Mesendoderm (in vitro differentiated cells): ENCODE results near the gene RNF146.
A peak's percentile ranks its signal among the peaks of the same experiment; 100 is the strongest.

Source experiments
- DNase-seq: peaks from one replicate; pipeline ENCODE4 v3.0.0; 2013
- H2AK5ac ChIP-seq: 2 replicates; pipeline ENCODE4 v1.6.1; 2013; ENCODE audit warnings: low read length, inconsistent platforms
- H2BK120ac ChIP-seq: 2 replicates; pipeline ENCODE4 v1.6.1; 2013; ENCODE audit warnings: low read depth, mild to moderate bottlenecking, low read length, moderate library complexity, mixed read lengths
- H2BK15ac ChIP-seq: replicated peaks from 2 replicates; pipeline ENCODE4 v1.6.1; 2013; ENCODE audit warnings: low read depth, mild to moderate bottlenecking, moderate library complexity
- H2BK5ac ChIP-seq: 2 replicates; pipeline ENCODE4 v1.6.1; 2013; ENCODE audit warnings: low read length, inconsistent platforms
- H3K18ac ChIP-seq: 2 replicates; pipeline ENCODE4 v1.6.1; 2013; ENCODE audit warnings: mild to moderate bottlenecking, low read length, mixed read lengths
- H3K23ac ChIP-seq: one replicate; pipeline ENCODE4 v1.6.1; 2013; ENCODE audit warnings: low read length
- H3K27ac ChIP-seq: 2 replicates; pipeline ENCODE4 v1.5.1; 2013; ENCODE audit warnings: low read depth, mild to moderate bottlenecking, inconsistent platforms, low read length, moderate library complexity
- H3K27me3 ChIP-seq: 2 replicates; pipeline ENCODE4 v1.6.1; 2013; ENCODE audit warnings: low read length, control low read depth, mild to moderate bottlenecking, inconsistent platforms; ENCODE audit not compliant: insufficient read depth, poor library complexity
- H3K36me3 ChIP-seq: 2 replicates; pipeline ENCODE4 v1.6.1; 2013; ENCODE audit warnings: low read length, inconsistent platforms; ENCODE audit not compliant: control insufficient read depth, insufficient read depth
- H3K4ac ChIP-seq: one replicate; pipeline ENCODE4 v1.6.1; 2013; ENCODE audit warnings: low read depth, mild to moderate bottlenecking, low read length, moderate library complexity
- H3K4me1 ChIP-seq: 2 replicates; pipeline ENCODE4 v1.6.1; 2013; ENCODE audit warnings: low read depth, low read length, inconsistent platforms; ENCODE audit not compliant: control insufficient read depth
- H3K4me2 ChIP-seq: 2 replicates; pipeline ENCODE4 v1.6.1; 2013; ENCODE audit warnings: low read length
- H3K4me3 ChIP-seq: 2 replicates; pipeline ENCODE4 v1.5.1; 2013; ENCODE audit warnings: mild to moderate bottlenecking, low read length
- H3K56ac ChIP-seq: one replicate; pipeline ENCODE4 v1.6.1; 2013; ENCODE audit warnings: low read length
- H3K79me1 ChIP-seq: 2 replicates; pipeline ENCODE4 v1.6.1; 2013; ENCODE audit warnings: low read length, inconsistent platforms
- H3K79me2 ChIP-seq: 2 replicates; pipeline ENCODE4 v1.6.1; 2013; ENCODE audit warnings: mild to moderate bottlenecking, low read length; ENCODE audit not compliant: control insufficient read depth, insufficient read depth
- H3K9ac ChIP-seq: 2 replicates; pipeline ENCODE4 v1.6.1; 2013; ENCODE audit warnings: low read length, inconsistent platforms
- H4K5ac ChIP-seq: one replicate; pipeline ENCODE4 v1.6.1; 2013; ENCODE audit warnings: low read length
- H4K8ac ChIP-seq: one replicate; pipeline ENCODE4 v1.6.1; 2013; ENCODE audit warnings: low read depth, mild to moderate bottlenecking, control low read depth, low read length, moderate library complexity
- WGBS: extraction: QIAGEN DNeasy Blood & Tissue Kit; methylation state at CpG from one replicate; pipeline ENCODE4 v1.1.7; 2013; ENCODE audit warnings: low lambda C conversion rate, missing lambda C conversion rate; ENCODE audit not compliant: insufficient coverage; ENCODE audit errors: extremely low coverage; 5-methylcytosine and 5-hydroxymethylcytosine counted together

Gene RNF146

GRCh38 chr6:127299522-127300240, 33.0 kb downstream of the RNF146 start:
- no peaks in the 10 kb centered on the region for H3K4me1 ChIP-seq
- no peaks in the 10 kb centered on the region for H3K27me3 ChIP-seq
- H2BK15ac ChIP-seq: no peak overlapping the region
- no peak overlapping the region for H3K23ac ChIP-seq
- DNase-seq: no peak
- no peak overlapping the region for H3K4ac ChIP-seq
- no CpG with 5 or more reads among the region's 4 CpGs for WGBS
- H2AK5ac ChIP-seq: no peak overlapping the region
- no peak overlapping the region for H2BK5ac ChIP-seq
- no peak overlapping the region for H3K56ac ChIP-seq
- H3K4me3 ChIP-seq: no peak overlapping the region
- no peak overlapping the region for H3K18ac ChIP-seq
- H3K79me1 ChIP-seq: peaks cover 3% of the 10 kb centered on the region
- H3K27ac ChIP-seq: no peak overlapping the region
- no peak overlapping the region for H2BK120ac ChIP-seq
- H4K8ac ChIP-seq: no peak overlapping the region
- H3K79me2 ChIP-seq: no peaks in the 10 kb centered on the region
- no peak overlapping the region for H4K5ac ChIP-seq
- no peaks in the 10 kb centered on the region for H3K36me3 ChIP-seq
- no peak overlapping the region for H3K4me2 ChIP-seq
- H3K9ac ChIP-seq: no peak overlapping the region

DNA sequence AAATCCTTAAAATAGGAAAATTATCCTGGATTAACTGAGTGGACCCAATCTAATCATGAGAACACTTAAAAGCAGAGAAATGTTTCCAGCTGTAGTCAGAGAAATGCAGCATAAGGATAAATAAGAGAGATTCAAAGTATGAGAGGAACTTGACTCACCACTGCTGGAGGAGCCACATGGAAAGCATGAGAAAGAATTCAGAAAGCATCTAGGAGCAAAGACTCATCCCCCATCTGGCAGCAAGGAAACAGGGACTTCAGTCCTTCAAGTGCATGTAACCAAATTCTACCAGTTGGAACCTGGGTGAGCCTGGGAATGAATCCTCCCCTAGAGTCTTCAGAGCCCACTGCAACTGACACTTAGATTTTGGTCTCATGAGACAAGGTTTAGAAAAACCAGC, 33.7 kb downstream of the RNF146 start:
- no peak overlapping the region for H3K4me2 ChIP-seq
- H2BK5ac ChIP-seq: no peak overlapping the region
- H3K79me1 ChIP-seq: peaks cover 3% of the 10 kb centered on the region
- no peak overlapping the region for H2BK15ac ChIP-seq
- no peak overlapping the region for H3K4me3 ChIP-seq
- H3K9ac ChIP-seq: no peak overlapping the region
- H3K4me1 ChIP-seq: no peaks in the 10 kb centered on the region
- no peak overlapping the region for H3K56ac ChIP-seq
- H4K5ac ChIP-seq: no peak overlapping the region
- H3K4ac ChIP-seq: no peak overlapping the region
- peak; percentile 92 for DNase-seq
- H2AK5ac ChIP-seq: no peak overlapping the region
- no peak overlapping the region for H3K27ac ChIP-seq
- H3K23ac ChIP-seq: no peak overlapping the region
- no peak overlapping the region for H3K18ac ChIP-seq
- H3K79me2 ChIP-seq: no peaks in the 10 kb centered on the region
- H3K36me3 ChIP-seq: no peaks in the 10 kb centered on the region
- no peak overlapping the region for H2BK120ac ChIP-seq
- no peak overlapping the region for H4K8ac ChIP-seq
- no peaks in the 10 kb centered on the region for H3K27me3 ChIP-seq

GRCh38 chr6:127301199-127301700, 34.6 kb downstream of the RNF146 start:
- H2BK120ac ChIP-seq: no peak overlapping the region
- no peak for DNase-seq
- no peak overlapping the region for H4K8ac ChIP-seq
- peaks cover 3% of the 10 kb centered on the region for H3K79me1 ChIP-seq
- no peaks in the 10 kb centered on the region for H3K79me2 ChIP-seq
- H3K4ac ChIP-seq: no peak overlapping the region
- H3K4me3 ChIP-seq: no peak overlapping the region
- H2BK5ac ChIP-seq: no peak overlapping the region
- no peak overlapping the region for H3K9ac ChIP-seq
- H3K4me2 ChIP-seq: no peak overlapping the region
- H3K18ac ChIP-seq: no peak overlapping the region
- no peak overlapping the region for H3K56ac ChIP-seq
- H3K36me3 ChIP-seq: no peaks in the 10 kb centered on the region
- no peak overlapping the region for H2AK5ac ChIP-seq
- H2BK15ac ChIP-seq: no peak overlapping the region
- H3K4me1 ChIP-seq: no peaks in the 10 kb centered on the region
- no peaks in the 10 kb centered on the region for H3K27me3 ChIP-seq
- no CpG with 5 or more reads among the region's 6 CpGs for WGBS
- H3K23ac ChIP-seq: no peak overlapping the region
- H3K27ac ChIP-seq: no peak overlapping the region
- H4K5ac ChIP-seq: no peak overlapping the region

GRCh38 chr6:127302728-127303660, 36.3 kb downstream of the RNF146 start:
- Histone ChIP-seq H3K18ac (peak overlapping the region; percentile 10), H2BK120ac (no peak overlapping the region), H2BK5ac (no peak overlapping the region), H3K23ac (no peak overlapping the region), H2BK15ac (no peak overlapping the region), H4K8ac (no peak overlapping the region), H3K4ac (no peak overlapping the region), H3K36me3 (no peaks in the 10 kb centered on the region), H3K56ac (no peak overlapping the region), H4K5ac (no peak overlapping the region), H3K79me1 (peaks cover 3% of the 10 kb centered on the region), H3K4me2 (no peak overlapping the region), H3K79me2 (peaks cover 2% of the 10 kb centered on the region), H3K4me3 (no peak overlapping the region), H3K4me1 (no peaks in the 10 kb centered on the region), H3K27me3 (no peaks in the 10 kb centered on the region), H3K27ac (no peak overlapping the region), H2AK5ac (no peak overlapping the region), H3K9ac (no peak overlapping the region)
- WGBS: no CpG with 5 or more reads among the region's 6 CpGs
- DNase-seq: no peak

DNA sequence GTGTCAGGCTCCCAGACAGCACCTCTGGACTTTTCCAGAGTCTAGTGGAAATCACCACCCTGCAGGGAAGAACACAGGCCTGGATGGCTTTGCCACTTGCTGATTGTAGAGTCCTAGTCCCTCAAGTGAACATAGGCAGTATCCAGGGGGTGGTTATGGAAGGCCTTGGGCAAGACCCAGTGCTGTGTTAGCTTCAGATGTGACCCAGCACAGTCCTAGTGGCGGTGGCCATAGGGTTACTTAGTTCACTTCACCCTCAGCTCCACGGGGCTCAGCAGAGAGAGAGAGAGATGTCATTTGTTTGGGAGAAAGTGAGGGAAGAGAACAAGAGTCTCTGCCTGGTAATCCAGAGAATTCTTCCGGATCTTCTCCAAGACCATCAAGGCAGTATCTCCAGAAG, 37.3 kb downstream of the RNF146 start:
- H3K23ac ChIP-seq: no peak overlapping the region
- H4K5ac ChIP-seq: no peak overlapping the region
- no peak overlapping the region for H3K4ac ChIP-seq
- no peak overlapping the region for H3K9ac ChIP-seq
- no peaks in the 10 kb centered on the region for H3K27me3 ChIP-seq
- no peak overlapping the region for H3K18ac ChIP-seq
- no peak overlapping the region for H2AK5ac ChIP-seq
- H3K79me1 ChIP-seq: peaks cover 3% of the 10 kb centered on the region
- H3K4me3 ChIP-seq: no peak overlapping the region
- no peak overlapping the region for H2BK120ac ChIP-seq
- no peaks in the 10 kb centered on the region for H3K36me3 ChIP-seq
- no peak for DNase-seq
- no peak overlapping the region for H2BK15ac ChIP-seq
- no CpG with 5 or more reads among the region's 3 CpGs for WGBS
- peaks cover 2% of the 10 kb centered on the region for H3K79me2 ChIP-seq
- H3K27ac ChIP-seq: no peak overlapping the region
- H3K4me1 ChIP-seq: no peaks in the 10 kb centered on the region
- H3K4me2 ChIP-seq: no peak overlapping the region
- no peak overlapping the region for H2BK5ac ChIP-seq
- H3K56ac ChIP-seq: no peak overlapping the region
- H4K8ac ChIP-seq: no peak overlapping the region
